HG03558 (cell line): ENCODE measurements around the gene ST6GALNAC3.
"Not testable (repeated sequence)": the region's sequence is repeated elsewhere in the genome, so short reads cannot be mapped to it uniquely, and the experiment has no call there.

Source experiments
- ATAC-seq: cut with Tn5 transposase; IDR thresholded peaks from one replicate; pipeline ENCODE4 v1.9.1; 2021; ENCODE audit warnings: moderate number of reproducible peaks; ENCODE audit not compliant: unreplicated experiment; ENCODE audit errors: extremely low read depth

ST6GALNAC3 gene

DNA sequence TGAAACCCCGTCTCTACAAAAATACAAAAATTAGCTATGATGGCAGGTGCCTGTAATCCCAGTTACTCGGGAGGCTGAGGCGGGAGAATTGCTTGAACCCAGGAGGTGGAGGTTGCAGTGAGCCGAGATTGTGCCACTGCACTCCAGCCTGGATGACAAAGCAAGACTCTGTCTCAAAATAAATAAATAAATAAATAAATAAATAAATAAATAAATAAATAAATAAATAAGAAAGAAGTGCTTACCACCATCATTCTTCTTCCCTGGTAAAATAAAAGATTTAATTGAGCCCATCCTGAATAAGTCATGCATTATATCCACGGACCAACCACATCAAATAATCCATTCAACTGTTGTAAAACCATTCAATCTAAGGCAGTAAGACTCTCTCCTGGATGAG is 578.3 kb downstream of the ST6GALNAC3 start:
- ATAC-seq, result not testable (repeated sequence)

DNA sequence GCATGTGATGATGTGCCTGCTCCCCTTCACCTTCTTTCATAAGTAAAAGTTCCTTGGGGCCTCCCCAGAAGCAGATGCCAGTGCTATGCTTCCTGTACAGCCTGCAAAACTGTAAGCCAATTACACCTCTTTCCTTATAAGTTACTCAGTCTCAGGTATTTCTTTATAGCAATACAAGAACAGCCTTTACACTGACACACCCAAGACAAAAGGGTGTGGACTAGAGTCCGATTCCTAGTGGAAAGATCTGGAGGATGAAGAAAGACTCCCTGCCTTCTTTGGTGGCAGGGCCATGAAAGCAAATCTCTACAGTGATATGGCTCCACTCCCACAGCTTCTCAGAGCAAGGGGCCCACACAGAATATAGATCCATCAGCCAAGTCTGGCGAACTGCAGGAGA is 583.1 kb downstream of the ST6GALNAC3 start:
- no peak for ATAC-seq

DNA sequence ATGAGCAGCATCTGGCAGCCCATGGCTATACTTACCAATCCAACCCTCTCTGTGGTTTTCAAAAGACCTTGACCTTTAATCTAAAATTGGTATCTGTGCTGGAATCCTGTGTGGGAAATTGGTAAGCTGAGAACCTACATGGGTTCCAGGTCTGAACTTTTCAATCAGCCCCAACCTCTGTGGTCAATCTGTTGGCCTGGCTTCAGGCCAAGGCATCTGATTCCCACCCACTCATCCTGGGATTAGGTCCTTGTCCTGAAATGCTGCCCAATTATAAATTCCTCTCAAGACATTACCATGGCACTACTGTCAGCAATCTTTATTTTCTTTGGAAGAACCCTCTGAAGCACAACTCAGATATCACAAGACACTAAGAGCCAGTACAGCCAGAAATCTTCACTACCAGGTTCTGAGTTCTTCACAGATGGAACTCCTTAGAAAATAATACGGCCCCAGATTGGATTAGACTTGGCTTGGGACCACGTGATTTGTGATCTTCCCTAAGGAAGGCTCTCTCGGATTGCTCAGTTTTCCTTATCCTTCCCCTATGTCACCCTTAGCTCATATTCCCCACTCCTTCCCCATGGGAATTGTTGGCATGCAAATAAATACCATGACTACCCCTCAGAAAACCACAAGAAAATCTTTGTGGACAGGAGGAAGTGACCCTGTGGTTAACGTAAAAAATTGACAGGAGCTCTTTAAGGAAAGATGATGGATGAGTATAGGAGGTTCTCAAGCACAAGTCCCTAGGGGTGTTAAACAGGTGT is 584.8 kb downstream of the ST6GALNAC3 start:
- ATAC-seq, result no peak

DNA sequence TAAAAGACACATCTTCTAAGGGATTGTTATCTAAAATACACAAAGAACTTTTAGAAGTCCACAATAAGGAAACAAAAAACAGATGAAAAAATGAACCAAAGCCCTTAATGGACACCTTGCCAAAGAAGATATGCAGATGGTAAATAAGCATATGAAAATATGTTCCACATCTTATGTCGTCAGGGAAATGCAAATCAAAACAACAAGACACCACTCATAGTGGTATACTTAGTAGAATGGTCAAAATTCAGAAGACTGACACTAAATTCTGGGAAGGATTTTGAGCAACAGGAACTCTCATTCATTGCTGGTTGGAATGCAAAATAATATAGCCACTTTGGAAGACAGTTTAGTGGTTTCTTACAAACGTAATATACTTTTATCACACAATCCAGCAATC is 587.0 kb downstream of the ST6GALNAC3 start:
- no peak for ATAC-seq

DNA sequence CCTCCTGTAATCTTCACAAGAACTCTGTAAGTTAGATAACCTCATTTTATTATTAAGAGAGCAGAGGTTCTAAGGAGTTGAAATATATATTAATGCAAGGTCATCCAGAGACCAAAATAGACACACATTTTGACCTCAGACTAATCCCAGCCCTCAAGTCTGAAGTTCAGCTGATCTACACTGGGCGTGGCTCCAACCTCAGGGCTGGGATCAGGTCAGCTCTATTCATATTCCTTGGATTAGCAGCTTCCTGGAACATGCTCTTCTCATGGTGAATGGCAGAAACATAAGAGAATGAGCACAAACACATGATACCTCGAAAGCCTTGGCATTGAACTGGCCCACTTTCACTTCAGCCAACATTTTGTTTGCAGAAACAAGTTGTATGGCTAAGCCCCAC is 592.0 kb downstream of the ST6GALNAC3 start:
- ATAC-seq, result no peak

DNA sequence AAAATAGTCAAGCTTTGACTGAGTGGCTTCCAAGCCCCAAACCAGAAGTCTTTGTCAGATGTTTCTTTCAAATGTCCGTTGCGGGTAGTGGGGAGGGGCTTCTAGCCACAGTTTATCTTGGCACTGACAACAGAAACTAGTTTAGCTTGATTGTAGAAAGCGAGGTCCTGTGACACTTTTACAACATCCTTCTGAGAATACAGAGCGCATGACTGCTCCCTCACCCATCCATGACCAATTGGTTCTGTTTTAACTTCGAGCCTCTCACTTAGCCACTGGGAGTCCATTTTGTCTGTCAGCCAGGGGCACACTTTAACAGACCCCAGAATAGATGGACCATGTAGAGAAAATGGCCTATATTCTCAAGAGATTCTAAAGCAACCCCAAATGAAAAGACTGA is 593.5 kb downstream of the ST6GALNAC3 start:
- peak; percentile 54 for ATAC-seq

DNA sequence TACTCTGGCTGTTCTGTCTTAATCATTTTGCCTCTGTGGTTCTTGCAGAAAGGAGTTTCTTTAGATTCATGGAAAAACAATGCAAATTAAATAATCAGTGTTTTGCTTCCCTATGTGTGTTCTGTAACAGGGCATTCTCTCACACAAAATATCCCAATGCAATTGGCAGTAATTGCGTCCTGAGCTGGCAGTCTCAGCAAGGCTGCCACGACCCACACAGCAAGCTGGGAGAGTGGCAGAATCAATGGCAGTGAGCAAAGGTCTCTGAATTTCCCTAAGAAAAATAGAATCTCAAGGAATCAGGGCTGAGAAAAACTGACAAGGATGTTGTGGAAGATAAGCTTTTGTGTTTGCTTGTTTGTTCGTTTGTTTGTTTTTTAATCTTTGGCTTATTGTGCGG is 594.6 kb downstream of the ST6GALNAC3 start:
- no peak for ATAC-seq

DNA sequence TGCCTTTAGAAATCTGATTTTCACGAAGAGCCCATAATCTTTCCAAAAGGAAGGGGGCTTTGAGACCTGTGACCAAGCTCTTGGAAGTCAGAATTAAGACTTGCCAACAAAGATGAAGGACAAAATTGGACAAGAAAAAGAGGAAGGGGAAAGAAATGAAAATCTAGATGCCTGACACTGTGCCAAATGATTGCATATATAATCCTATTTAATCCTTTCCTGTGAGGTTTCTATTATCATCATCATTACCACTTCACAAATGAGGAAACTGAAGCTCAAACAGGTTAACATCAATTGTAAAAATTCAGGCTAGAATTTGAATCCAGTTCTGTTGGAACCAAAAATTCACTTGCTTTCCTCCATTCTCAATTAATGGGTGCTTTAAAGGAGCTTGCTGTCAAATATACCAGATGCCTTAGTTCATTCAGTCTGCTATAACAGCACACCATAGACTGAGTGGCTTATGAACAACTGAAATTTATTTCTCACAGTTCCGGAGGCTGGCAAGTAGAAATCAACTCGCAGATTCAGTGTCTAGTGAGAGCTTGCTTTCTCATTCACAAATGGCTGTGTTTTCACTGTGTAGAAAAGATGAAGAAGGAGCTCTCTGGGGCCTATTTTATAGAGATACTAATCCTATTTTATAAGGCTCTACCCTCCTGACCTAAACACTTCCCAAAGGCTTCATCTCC is 595.2 kb downstream of the ST6GALNAC3 start:
- ATAC-seq, result no peak

DNA sequence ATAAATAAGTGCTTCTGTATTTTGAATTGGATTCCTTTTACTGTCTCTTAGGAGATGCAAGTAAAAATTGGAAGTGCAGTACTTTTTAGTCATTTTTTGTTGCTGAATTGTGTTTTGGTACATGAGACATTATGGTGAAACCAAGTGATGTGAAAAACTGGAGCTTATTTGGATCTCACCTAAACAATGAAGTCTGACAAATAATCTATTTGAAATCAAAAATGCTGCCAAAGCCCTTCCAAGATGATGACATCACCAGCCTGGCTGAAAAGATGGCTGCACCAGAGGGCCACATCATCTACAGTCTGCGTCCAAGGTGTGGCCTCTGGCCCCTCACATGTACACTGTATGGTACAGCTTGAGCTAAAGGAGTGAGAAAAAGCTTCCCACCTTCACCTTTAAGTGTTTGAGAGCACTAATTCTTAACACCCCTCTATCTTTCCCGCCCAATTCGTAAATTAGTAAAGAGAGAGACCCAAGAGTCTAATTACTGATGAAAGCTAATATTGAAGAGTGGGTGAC is 600.2 kb downstream of the ST6GALNAC3 start:
- ATAC-seq, result no peak

DNA sequence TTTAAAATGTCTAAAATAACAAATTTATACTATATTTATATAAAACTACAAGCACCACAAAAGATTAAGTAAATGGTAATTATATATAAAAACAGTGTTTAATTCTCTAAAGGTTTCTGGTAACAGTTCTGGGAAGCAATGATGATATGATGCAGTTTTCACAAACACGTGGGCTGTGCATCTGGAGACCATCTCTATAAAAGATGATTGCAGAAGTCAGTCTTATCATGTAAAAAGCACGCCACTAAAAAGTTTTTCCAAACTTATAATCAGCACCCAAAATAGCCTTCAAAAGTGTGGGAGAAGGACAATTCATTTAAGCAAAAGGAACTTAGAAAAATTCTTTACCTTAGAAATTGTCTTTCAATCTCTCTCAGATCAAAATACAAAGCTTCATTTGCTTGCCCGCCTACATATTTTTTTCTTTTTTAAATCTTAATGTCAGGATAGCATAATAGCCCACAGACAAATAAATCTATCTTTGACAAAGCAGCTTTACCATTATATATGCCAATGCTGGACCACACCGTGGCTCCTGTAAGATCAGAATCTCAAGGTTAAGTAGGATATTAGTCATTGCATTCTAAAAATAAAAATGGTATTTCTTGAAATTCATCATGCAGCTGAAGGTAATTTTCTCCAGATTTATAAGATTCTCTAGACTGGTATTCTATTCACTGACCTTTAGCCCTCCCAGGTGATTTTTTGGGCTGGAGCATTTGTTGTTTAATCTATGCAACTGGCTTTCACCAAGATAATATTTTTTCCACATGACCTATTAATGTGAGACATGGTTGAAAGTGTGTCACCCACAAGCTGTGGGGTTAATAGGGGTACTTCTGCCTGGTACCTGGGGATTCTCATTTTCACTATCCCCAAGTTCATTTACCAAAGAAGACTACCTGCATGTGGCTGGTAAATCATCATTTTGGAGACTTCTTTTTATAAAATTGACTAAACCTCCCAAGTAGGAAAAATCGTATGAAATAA is 603.2 kb downstream of the ST6GALNAC3 start:
- ATAC-seq, result no peak

DNA sequence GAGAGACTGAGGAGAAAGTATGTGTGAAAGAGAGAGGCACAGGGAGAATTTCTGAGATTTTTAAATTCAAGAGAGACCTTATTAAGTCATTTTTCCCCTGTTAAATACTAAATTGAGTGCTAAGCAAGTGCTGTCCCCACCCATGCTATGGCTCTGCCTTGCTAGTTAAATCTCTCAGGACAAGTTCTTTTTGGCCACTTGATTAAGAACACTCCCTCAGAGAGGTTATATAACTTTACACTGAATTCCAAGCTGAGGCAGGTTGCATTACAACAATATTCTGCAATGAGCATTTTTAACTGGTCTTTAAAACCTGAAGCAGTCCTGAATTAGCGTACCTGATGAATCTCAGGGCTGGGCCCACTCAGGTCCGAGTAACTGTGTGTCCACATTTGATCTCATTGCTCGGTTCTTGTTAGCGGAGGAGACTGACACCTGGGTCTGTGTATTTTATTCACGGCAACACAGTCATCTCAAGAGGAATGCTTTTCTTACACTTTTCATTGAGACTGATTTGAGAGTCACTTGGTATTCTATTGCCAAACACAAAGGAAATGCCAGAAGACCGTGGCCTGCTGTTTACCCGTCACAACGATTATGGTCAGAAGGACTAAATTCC is 605.1 kb downstream of the ST6GALNAC3 start:
- no peak for ATAC-seq

DNA sequence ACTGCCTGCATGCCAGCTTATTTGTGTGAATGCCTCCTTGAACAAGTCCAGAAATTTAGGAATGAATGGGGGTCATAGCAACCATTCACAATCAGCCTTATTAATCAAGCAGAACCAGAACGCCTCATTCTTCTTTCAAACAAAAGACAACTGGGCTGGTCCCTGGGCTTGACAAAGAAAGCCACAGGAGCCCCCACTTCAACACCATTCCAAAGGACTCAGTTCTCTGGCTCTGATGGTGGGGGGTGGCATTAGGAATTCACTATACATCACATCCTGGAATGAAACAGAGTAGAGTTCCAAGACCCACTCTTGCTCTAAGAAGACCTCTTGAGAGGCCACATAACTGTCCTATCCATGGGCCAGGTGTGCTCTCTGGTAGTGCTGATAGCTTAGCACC is 606.1 kb downstream of the ST6GALNAC3 start:
- no peak for ATAC-seq

DNA sequence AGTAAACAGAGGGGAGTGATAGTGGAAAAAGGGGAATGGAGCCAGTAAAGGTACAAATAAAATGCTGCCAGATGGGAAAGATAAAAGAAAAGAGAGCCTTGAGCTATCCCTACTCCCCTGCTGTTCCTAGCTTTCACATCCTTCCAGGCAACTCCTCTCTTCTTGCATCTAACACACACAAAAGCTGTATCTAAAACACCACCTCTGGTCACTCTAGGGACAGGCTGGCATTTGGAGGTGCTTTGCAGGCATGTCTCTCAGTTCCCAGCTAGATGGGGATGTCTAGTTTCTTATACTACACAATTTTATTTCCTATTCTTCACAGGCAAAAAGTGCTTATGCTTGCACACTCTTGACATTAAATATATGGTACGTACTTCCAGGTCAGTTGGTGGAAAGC is 607.6 kb downstream of the ST6GALNAC3 start:
- no peak for ATAC-seq
